Measurements from ENCODE around the gene GYG2.

- no peak for TF ChIP-seq POLR2A (IDR thresholded peaks at IDR 0.05; ENCODE audit: extremely low read depth, insufficient read length)
- TF ChIP-seq MAX (IDR thresholded peaks at IDR 0.05; ENCODE audit: low read depth, low read length) = no peak
- TF ChIP-seq CTCF (IDR thresholded peaks at IDR 0.05; ENCODE audit: low read depth, low read length) = no peak
- no peak for TF ChIP-seq MYC (IDR thresholded peaks at IDR 0.05; ENCODE audit: low read depth, low read length)
These were observed 18.3 kb downstream of the GYG2 start for GRCh38 chrX:2846992-2847391.
